ENCODE results near the gene AFF4.
"Not testable (repeated sequence)": the region's sequence is repeated elsewhere in the genome, so short reads cannot be mapped to it uniquely, and the experiment has no call there.

The AFF4 gene

GRCh38 chr5:132963171-132964104 lies at the start of gene AFF4:
Gene AFF4, minus strand, starts transcription at chr5:132963634. Its CDS starts 26,445 bp downstream, at chr5:132937189.
- peak; percentile 82 for DNase-seq

- DNase-seq: not testable (repeated sequence)
These were observed 45.0 kb upstream of the AFF4 start for GRCh38 chr5:133008455-133008854.

DNA sequence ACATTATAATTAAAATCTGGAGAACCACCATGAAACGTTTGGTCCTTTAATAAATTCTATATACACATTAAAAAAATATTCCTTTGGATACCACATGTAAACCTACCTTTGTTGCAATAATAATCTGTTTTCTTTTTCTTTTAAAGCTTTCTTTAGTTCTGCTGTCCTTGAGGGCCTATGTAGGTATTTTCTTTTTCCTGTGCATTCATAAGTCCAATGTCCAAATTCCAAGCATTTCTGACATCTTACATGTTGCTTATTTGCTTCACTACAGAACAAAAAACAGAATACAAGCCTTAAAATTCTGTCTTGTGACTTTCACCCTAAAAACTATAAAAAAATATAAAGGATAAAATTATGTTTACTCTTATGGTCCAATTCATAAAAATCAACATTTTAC lies 43.2 kb upstream of the AFF4 start:
- no peak for DNase-seq

DNA sequence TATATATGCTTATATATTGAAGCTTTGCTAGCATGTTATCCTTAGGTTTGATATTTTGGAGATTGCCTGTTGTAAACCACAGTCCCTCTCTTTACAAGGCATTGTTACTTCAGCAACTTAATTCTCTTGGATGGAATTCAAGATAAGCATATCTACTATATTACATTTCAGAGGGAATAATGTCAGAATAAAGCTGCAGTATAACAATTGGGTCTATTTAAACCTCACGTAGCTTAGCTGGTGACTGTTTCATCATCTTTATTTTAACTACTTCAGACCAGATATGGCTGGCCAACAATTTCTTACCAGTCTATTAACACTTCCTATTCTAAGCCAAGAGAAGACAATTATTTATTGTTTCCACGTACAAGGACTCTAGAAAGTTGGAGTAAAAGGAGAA lies 35.8 kb upstream of the AFF4 start:
- no peak for DNase-seq

GRCh38 chr5:132998556-132998955 lies 35.1 kb upstream of the AFF4 start:
- no peak for DNase-seq

DNA sequence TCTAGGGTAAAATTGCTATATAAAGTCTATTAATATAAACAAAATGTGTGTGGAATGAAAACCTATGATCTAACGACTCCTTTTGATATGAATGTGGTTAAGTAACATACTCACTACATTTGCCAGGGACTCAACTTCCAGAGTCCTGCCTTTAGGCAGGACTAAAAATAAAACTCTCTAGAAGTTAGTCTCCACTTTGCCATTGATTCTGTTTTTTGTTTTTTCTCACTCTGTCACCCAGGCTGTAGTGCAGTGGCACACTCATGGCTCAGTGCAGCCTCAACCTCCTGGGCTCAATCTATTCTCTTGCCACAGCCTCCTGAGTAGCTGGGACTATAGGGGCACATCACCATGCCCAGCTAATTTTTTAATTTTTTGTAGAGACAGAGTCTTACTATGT lies 32.9 kb upstream of the AFF4 start:
- DNase-seq: no peak

- no peak for DNase-seq
These were observed 24.3 kb upstream of the AFF4 start for GRCh38 chr5:132987531-132988408.

DNA sequence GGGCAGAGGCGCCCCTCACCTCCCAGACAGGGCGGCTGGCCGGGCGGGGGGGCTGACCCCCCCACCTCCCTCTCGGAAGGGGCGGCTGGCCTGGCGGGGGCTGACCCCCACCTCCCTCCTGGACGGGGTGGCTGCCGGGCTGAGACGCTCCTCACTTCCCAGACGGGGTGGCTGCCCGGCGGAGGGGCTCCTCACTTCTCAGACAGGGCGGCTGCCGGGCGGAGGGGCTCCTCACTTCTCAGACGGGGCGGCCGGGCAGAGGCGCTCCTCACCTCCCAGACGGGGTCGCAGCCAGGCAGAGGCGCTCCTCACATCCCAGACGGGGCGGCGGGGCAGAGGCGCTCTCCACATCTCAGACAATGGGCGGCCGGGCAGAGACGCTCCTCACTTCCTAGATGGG lies 19.5 kb upstream of the AFF4 start:
- DNase-seq: not testable (repeated sequence)

GRCh38 chr5:132981288-132981687 lies 17.9 kb upstream of the AFF4 start:
- DNase-seq: no peak

DNA sequence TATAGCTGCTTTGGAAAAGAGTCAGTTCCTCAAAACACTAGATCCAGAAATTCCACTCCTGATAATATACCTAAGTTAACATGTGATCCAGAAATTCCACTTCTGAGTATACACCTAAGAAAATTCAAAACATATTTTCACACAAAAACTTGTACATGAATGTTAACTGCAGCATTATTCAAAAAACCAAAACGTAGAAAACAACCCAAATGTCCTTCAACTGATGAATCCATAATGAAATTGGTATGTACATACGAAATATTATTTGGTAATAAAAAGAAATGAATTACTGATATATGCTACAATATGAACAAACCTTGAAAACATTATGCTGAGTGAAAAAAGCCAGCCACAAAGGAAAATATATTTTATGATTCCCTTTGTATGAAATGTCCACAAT lies 16.5 kb upstream of the AFF4 start:
- DNase-seq: no peak

- no peak for DNase-seq
These were observed 16.0 kb upstream of the AFF4 start for GRCh38 chr5:132979367-132979940.

GRCh38 chr5:132976852-132977251 lies 13.4 kb upstream of the AFF4 start:
- DNase-seq: no peak

DNA sequence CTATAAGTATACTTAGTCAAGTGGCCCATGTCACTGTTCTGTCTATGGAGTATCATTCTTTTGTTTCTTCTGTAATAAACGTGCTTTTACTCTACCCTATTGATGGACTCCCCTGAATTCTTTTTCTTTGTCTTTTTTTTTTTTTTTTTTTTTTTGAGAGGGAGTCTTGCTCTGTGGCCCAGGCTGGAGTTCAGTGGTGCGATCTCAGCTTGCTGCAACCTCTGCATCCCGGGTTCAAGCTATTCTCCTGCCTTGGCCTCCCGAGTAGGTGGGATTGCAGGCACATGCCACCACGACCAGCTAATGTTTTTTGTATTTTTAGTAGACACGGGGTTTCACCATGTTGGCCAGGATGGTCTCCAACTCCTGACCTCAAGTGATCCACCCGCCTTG lies 9.0 kb upstream of the AFF4 start:
- not testable (repeated sequence) for DNase-seq

DNA sequence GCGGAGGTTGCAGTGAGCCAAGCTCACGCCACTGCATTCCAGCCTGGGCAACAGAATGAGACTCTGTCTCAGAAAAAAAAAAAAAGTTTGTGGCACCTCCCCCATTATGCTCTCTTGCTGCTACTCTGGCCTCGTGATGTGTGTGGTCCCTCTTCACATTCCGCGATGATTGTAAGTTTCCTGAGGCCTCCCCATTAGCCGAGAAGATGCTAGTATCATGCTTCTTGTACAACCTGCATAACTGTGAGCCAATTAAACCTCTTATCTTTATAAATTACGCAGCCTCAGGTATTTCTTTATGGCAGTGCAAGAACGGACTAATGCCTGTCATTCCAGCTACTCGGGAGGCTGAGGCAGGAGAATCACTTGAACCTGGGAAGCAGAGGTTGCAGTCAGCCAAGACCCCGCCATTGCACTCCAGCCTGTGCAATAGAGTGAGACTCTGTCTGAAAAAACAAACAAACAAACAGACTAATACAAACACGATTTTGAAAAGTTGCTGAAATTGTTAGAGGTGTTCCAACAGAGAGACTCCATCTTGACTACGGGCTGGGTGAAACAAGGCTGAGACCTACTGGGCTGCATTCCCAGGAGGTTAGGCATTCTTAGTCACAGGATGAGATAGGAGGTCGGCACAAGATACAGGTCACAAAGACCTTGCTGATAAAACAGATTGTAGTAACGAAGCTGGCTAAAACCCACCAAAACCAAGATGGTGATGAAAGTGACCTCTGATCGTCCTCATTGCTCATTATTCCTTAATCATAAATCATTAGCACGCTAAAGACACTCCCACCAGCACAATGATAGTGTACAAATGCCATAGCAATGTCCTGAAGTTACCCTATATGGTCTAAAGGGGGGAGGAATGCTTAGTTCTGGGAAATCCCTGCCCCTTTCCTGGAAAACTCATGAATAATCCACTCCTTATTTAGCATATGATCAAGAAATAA lies 8.3 kb upstream of the AFF4 start:
- no peak for DNase-seq

GRCh38 chr5:132965120-132965519 lies 1.7 kb upstream of the AFF4 start:
- no peak for DNase-seq

DNA sequence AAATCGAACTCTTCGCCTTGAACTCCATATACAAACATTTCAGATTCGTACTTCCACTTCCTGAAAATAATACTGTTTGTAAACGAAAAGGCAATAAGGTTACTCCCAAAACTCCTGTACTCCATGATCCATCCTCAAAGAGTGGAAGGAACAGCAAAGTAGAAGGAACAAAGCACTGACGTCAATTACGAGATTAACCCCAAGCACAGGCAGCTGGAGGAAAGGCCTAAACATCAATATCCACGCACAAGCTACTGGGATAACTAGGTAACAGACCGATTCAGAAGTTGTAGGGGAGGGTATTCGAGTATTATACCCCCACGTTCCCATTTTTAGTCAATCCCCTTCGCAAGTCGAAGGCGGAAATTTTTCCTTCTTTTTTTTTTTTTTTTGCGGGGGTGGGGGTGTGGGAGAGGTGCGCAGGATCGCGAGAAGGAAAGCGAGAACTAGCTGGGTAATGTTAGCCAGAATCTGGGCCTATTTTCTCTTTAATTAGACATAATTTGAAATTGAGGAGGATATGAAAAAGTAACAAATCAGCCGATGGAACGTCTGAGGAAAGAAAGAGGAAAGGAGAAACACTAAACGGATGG lies 909 bp downstream of the AFF4 start:
- peak; percentile 14 for DNase-seq

DNA sequence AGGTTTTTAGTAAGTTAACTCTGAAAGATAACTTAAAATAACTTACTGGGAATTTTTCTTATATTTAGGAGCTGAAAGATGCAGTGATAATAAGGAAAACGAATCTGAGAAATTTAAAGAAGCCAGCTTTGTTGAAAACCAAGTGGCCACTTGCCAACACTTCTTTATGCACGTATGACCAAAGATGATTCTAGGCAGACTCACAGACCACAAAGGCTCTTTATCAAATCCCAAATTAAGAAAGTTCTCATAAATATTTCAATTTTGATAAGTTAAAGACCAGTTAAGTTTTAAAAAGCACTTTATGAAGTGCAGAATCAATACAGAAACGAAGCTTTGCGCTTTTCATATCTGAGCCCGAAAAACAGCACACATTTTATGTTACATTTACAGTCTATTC lies 1.5 kb downstream of the AFF4 start:
- no peak for DNase-seq

DNA sequence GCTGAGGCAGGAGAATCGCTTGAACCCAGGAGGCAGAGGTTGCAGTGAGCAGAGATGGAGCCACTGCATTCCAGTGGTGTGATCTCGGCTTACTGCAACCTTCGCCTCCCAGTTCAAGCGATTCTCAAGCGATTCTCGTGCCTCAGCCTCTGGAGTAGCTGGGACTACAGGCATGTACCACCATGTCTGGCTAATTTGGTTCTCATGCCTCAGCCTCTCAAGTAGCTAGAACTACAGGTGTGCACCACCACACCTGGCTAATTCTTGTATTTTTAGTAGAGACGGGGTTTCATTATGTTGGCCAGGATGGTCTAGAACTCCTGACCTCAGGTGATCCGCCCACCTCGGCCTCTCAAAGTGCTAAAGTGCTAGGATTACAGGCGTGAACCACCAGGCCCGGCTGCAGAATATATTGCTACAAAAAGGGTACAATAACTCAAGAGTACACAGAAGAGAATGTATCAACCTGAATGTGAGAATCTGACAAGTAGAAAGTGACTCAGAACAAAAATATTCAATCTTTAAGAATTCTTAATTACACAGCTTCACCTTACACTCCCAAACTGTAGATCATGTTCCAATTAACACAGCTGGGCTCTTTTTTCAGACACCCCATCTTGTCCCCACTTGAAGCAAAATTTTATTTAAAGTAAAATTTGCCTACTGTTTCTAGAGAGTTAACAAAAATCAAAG lies 2.2 kb downstream of the AFF4 start:
- not testable (repeated sequence) for DNase-seq

GRCh38 chr5:132956166-132956799 lies 7.2 kb downstream of the AFF4 start:
- DNase-seq: not testable (repeated sequence)

GRCh38 chr5:132953710-132954109 lies 9.7 kb downstream of the AFF4 start:
- DNase-seq: no peak

DNA sequence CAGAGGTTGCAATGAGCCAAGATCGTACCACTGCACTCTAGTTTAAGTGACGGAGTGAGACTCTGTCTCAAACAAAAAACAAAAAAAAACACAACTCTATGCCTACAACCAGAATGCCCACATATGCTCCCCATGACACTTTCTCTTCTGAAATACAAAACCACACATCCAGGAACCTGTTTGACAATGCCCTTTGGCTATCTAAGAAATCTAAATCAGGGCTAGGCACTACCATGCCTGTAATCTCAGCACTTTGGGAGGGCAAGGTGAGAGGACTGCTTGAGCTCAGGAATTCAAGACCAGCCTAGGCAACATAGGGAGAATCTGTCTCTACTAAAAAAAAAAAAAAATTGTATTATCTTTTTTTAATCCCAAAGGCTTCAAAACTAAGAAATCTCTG lies 10.6 kb downstream of the AFF4 start:
- DNase-seq: no peak
